Testis (tissue), 2 donors: Measurements from ENCODE around the gene RASAL2.
"Not testable (repeated sequence)": the region's sequence is repeated elsewhere in the genome, so short reads cannot be mapped to it uniquely, and the experiment has no call there.

ENCODE experiments used
- CTCF ChIP-seq, 3 experiments: fragments of 450-650 bp in 2 of 3; fragments of 200-600 bp in 1 of 3; sonication (generic) in 1 of 3; IDR thresholded peaks; one replicate each; pipeline ENCODE4 v1.5.1; 2016 to 2019; ENCODE audit warnings: antibody characterized with exemption in 3 of 3, mild to moderate bottlenecking in 2 of 3, moderate library complexity in 1 of 3
- POLR2A ChIP-seq: fragments of 450-650 bp; IDR thresholded peaks from one replicate; pipeline ENCODE4 v1.6.1; 2017; ENCODE audit warnings: antibody characterized with exemption, mild to moderate bottlenecking, moderate library complexity

- TF ChIP-seq CTCF (IDR thresholded peaks at IDR 0.05); POLR2A: not testable (repeated sequence)
Measured at GRCh38 chr1:178202095-178202494, 108.2 kb downstream of the RASAL2 start.
